Gastrocnemius medialis (tissue), 4 donors: ENCODE data around the gene CCN5. TPM values are rescaled to one million over a fixed set of nuclear protein-coding genes. Genes with fewer than 3 reads are reported as not detected.

Experiments used
- ATAC-seq, 2 donors: fragments of 150-250 bp; one replicate each; pipeline ENCODE4 v1.9.1; 2016
- DNase-seq, 2 donors: peaks; one replicate each; pipeline ENCODE4 v3.0.0-alpha.2; 2019
- H3K27ac ChIP-seq, 4 donors: fragments of 200-600 bp; sonication (generic); 1 replicate in 1 of 4; 2 replicates in 3 of 4; pipeline ENCODE4 v1.5.1; 2016 to 2018; ENCODE audit warnings: mild to moderate bottlenecking in 2 of 4, moderate library complexity in 1 of 4
- H3K27me3 ChIP-seq, 3 donors: fragments of 200-600 bp; sonication (generic) in 2 of 3; 1 replicate in 1 of 3; 2 replicates in 2 of 3; pipeline versions ENCODE4 v1.5.1 to v1.6.0; 2016 to 2019; ENCODE audit warnings: mild to moderate bottlenecking in 1 of 3, moderate library complexity in 1 of 3
- H3K36me3 ChIP-seq, 2 donors: fragments of 200-600 bp; sonication (generic) in 1 of 2; one replicate each; pipeline ENCODE4 v1.5.1; 2017 to 2018
- H3K4me1 ChIP-seq, 2 donors: fragments of 200-600 bp; sonication (generic) in 1 of 2; one replicate each; pipeline ENCODE4 v1.5.1; 2016 to 2017; ENCODE audit warnings: mild to moderate bottlenecking in 2 of 2
- H3K4me3 ChIP-seq, 4 donors: fragments of 200-600 bp; sonication (generic) in 3 of 4; 1 replicate in 1 of 4; 2 replicates in 3 of 4; pipeline ENCODE4 v1.5.1; 2016 to 2019; ENCODE audit warnings: mild to moderate bottlenecking in 2 of 4
- H3K9me3 ChIP-seq, 3 donors: fragments of 200-600 bp; sonication (generic) in 2 of 3; 1 replicate in 1 of 3; 2 replicates in 2 of 3; pipeline ENCODE4 v1.5.1; 2016 to 2019
- CTCF ChIP-seq, 5 experiments: fragments of 450-650 bp in 3 of 5; fragments of 200-600 bp in 2 of 5; sonication (generic) in 2 of 5; IDR thresholded peaks in 4 of 5; conservative IDR thresholded peaks in 1 of 5; 1 replicate in 4 of 5; 2 replicates in 1 of 5; pipeline ENCODE4 v1.5.1; 2016 to 2019; ENCODE audit warnings: antibody characterized with exemption in 5 of 5, mild to moderate bottlenecking in 3 of 5, moderate library complexity in 3 of 5
- POLR2A ChIP-seq, 2 donors: fragments of 450-650 bp; IDR thresholded peaks; one replicate each; pipeline ENCODE4 v1.6.1; 2017; ENCODE audit warnings: antibody characterized with exemption in 2 of 2, mild to moderate bottlenecking in 2 of 2, moderate library complexity in 2 of 2
- in situ Hi-C, 4 donors: fragments of 200-750 bp; cut with MboI; loops; one replicate each; pipeline versions ENCODE4 v1.15.0 to v1.8.0; 2017; ENCODE audit warnings: low sequenced_read_pairs in 4 of 4
- intact Hi-C: fragments of 100-400 bp; cut with DNase I; formaldehyde crosslinking; loops from one replicate; pipeline ENCODE4 v1.15.1; 2023; ENCODE audit warnings: low total_unique reads
- total RNA-seq, 4 donors: library from RNA; depleted of rRNA; stranded (reverse); fragments of >200 nt; gene quantifications; one replicate each; pipeline versions ENCODE4 v1.1.0 to v1.2.3, GENCODE V29; 2016

The CCN5 gene
- total RNA-seq, 4 donors from 2014 or later: 16.4 to 65.3 (median 45.7) TPM

GRCh38 chr20:44678990-44679611, 36.1 kb upstream of the CCN5 start:
- intact Hi-C loops (no loop called here), in situ Hi-C loops (no loop called here)
- Histone ChIP-seq H3K9me3 (no peaks in the 10 kb centered on the region), H3K27ac (no peak overlapping the region), H3K4me3 (no peak overlapping the region), H3K27me3 (no peaks in the 10 kb centered on the region), H3K36me3 (no peaks in the 10 kb centered on the region), H3K4me1 (no peaks in the 10 kb centered on the region)
- TF ChIP-seq POLR2A (IDR thresholded peaks at IDR 0.05): no peak
- DNase-seq (no peak), ATAC-seq (no peak)

- Histone ChIP-seq H3K27ac (no peak overlapping the region), H3K36me3 (no peaks in the 10 kb centered on the region), H3K4me1 (peaks cover 4 to 8% of the 10 kb centered on the region in 2 donors), H3K27me3 (no peaks in the 10 kb centered on the region), H3K4me3 (no peak overlapping the region), H3K9me3 (no peaks in the 10 kb centered on the region)
- TF ChIP-seq POLR2A (IDR thresholded peaks at IDR 0.05) (no peak), CTCF (IDR thresholded peaks at IDR 0.05 in 4 of 5, conservative IDR thresholded peaks at IDR 0.05 in 1 of 5) (no peak)
- DNase-seq (no peak), ATAC-seq (no peak)
- in situ Hi-C loops (loop anchor here (5.0 to 10.0 kb wide), 3 partner anchors 183 to 297 kb away; no protein-coding TSS in a partner anchor), intact Hi-C loops (loop anchor here (5.0 kb wide), 1 partner anchor 295 kb away; no protein-coding TSS in a partner anchor)
These were observed 33.2 kb upstream of the CCN5 start for GRCh38 chr20:44681796-44682566.

GRCh38 chr20:44683263-44684046, 31.7 kb upstream of the CCN5 start:
- no peaks in the 10 kb centered on the region for H3K27me3 ChIP-seq
- peak; percentile 51 to 53 for ATAC-seq
- no peaks in the 10 kb centered on the region for H3K9me3 ChIP-seq
- TF ChIP-seq CTCF (IDR thresholded peaks at IDR 0.05 in 4 of 5, conservative IDR thresholded peaks at IDR 0.05 in 1 of 5) (peak in 4 of 5 experiments; percentile 20 to 68 (median 50)), POLR2A (IDR thresholded peaks at IDR 0.05) (no peak)
- in situ Hi-C loops (loop anchor here (5.0 to 10.0 kb wide), 3 partner anchors 181 to 299 kb away; no protein-coding TSS in a partner anchor), intact Hi-C loops (loop anchor here (5.0 kb wide), 1 partner anchor 296 kb away; no protein-coding TSS in a partner anchor)
- H3K36me3 ChIP-seq: no peaks in the 10 kb centered on the region
- H3K4me3 ChIP-seq: no peak overlapping the region
- peaks cover 4 to 8% of the 10 kb centered on the region in 2 donors for H3K4me1 ChIP-seq
- no peak overlapping the region for H3K27ac ChIP-seq
- DNase-seq: no peak

- no peaks in the 10 kb centered on the region for H3K36me3 ChIP-seq
- in situ Hi-C loops: loop anchor here (5.0 to 10.0 kb wide), 3 partner anchors 180 to 300 kb away; no protein-coding TSS in a partner anchor
- no peaks in the 10 kb centered on the region for H3K27me3 ChIP-seq
- no peak overlapping the region for H3K27ac ChIP-seq
- no peak overlapping the region for H3K4me3 ChIP-seq
- H3K9me3 ChIP-seq: no peaks in the 10 kb centered on the region
- ATAC-seq (peak; percentile 14 to 36), DNase-seq (no peak)
- intact Hi-C loops: loop anchor here (5.0 kb wide), 1 partner anchor 297 kb away; no protein-coding TSS in a partner anchor
- peaks cover 4 to 8% of the 10 kb centered on the region in 2 donors for H3K4me1 ChIP-seq
- no peak for TF ChIP-seq POLR2A (IDR thresholded peaks at IDR 0.05)
- no peak for TF ChIP-seq CTCF (IDR thresholded peaks at IDR 0.05 in 4 of 5, conservative IDR thresholded peaks at IDR 0.05 in 1 of 5)
These were observed 30.9 kb upstream of the CCN5 start for GRCh38 chr20:44684047-44684967.
